Endometrium (tissue), 2 donors: ENCODE results near the gene PLCH2.
"Not testable (repeated sequence)": the region's sequence is repeated elsewhere in the genome, so short reads cannot be mapped to it uniquely, and the experiment has no call there.

Source experiments
- FAIRE-seq: peaks from 2 replicates; lab custom pipeline; 2012; peaks lifted over from hg19 to GRCh38; lab: Jason Lieb, UNC
- donor health status: control.
- donor health status: control.

Gene PLCH2

GRCh38 chr1:2443277-2444137 is 32.6 kb upstream of the PLCH2 start:
- FAIRE-seq: no peak

GRCh38 chr1:2444138-2444591 is 31.9 kb upstream of the PLCH2 start:
- no peak for FAIRE-seq

- FAIRE-seq: no peak
These were observed 30.8 kb upstream of the PLCH2 start for GRCh38 chr1:2445162-2445822.

- FAIRE-seq: no peak
These were observed 30.3 kb upstream of the PLCH2 start for GRCh38 chr1:2445823-2446215.

GRCh38 chr1:2446394-2446793 is 29.7 kb upstream of the PLCH2 start:
- no peak for FAIRE-seq

- FAIRE-seq: no peak
These were observed 29.2 kb upstream of the PLCH2 start for GRCh38 chr1:2446861-2447260.

GRCh38 chr1:2447276-2448097 is 28.6 kb upstream of the PLCH2 start:
- no peak for FAIRE-seq

GRCh38 chr1:2448098-2448445 is 28.0 kb upstream of the PLCH2 start:
- no peak for FAIRE-seq

- FAIRE-seq: no peak
These were observed 26.2 kb upstream of the PLCH2 start for GRCh38 chr1:2449636-2450454.

- no peak for FAIRE-seq
These were observed 24.3 kb upstream of the PLCH2 start for GRCh38 chr1:2451741-2452140.

- no peak for FAIRE-seq
These were observed 23.7 kb upstream of the PLCH2 start for GRCh38 chr1:2452201-2452931.

GRCh38 chr1:2452932-2453315 is 23.2 kb upstream of the PLCH2 start:
- FAIRE-seq: no peak

- FAIRE-seq: no peak
These were observed 21.9 kb upstream of the PLCH2 start for GRCh38 chr1:2454227-2454626.

- no peak for FAIRE-seq
These were observed 20.3 kb upstream of the PLCH2 start for GRCh38 chr1:2455757-2456156.

- no peak for FAIRE-seq
These were observed 18.6 kb upstream of the PLCH2 start for GRCh38 chr1:2457444-2457843.

- FAIRE-seq: no peak
These were observed 17.4 kb upstream of the PLCH2 start for GRCh38 chr1:2458687-2459086.

- FAIRE-seq: not testable (repeated sequence)
These were observed 16.9 kb upstream of the PLCH2 start for GRCh38 chr1:2459102-2459753.

GRCh38 chr1:2459757-2460156 is 16.3 kb upstream of the PLCH2 start:
- FAIRE-seq: no peak

- FAIRE-seq: no peak
These were observed 15.9 kb upstream of the PLCH2 start for GRCh38 chr1:2460203-2460602.

- FAIRE-seq: no peak
These were observed 14.9 kb upstream of the PLCH2 start for GRCh38 chr1:2460996-2461751.
